ENCODE data around the gene PUSL1. TPM values are rescaled to one million over a fixed set of nuclear protein-coding genes. Genes with fewer than 3 reads are reported as not detected.

The PUSL1 gene
- total and polyA plus RNA-seq, 2 of the 13 experiments (the other 11 are each of a cell fraction or from before 2014, with no cell fraction given) = 8.3 to 22.2 TPM

GRCh38 chr1:1273512-1274298 lies 34.7 kb upstream of the PUSL1 start, which contains the start of gene UBE2J2 (continued):
- peak; percentile 31; the same call in 1 of the 2 replicates for TF ChIP-seq ZNF607 (CRISPR knock-in tag; IDR thresholded peaks at IDR 0.05; ENCODE audit: borderline replicate concordance)
- TF ChIP-seq ZNF629 (CRISPR knock-in tag; conservative IDR thresholded peaks at IDR 0.05) = no peak; the same call in 1 of the 2 replicates
- no peak for TF ChIP-seq MEF2D (CRISPR knock-in tag; IDR thresholded peaks at IDR 0.05)
- TF ChIP-seq ZFP62 (CRISPR knock-in tag; IDR thresholded peaks at IDR 0.05) = no peak
- no peak for TF ChIP-seq ZNF367 (CRISPR knock-in tag; IDR thresholded peaks at IDR 0.05; ENCODE audit: borderline replicate concordance)
- TF ChIP-seq ISL2 (CRISPR knock-in tag; IDR thresholded peaks at IDR 0.05) = no peak; the same call in 1 of the 2 replicates
- no peak for TF ChIP-seq NR2F6 (IDR thresholded peaks at IDR 0.05)
- TF ChIP-seq NR2F6 (CRISPR knock-in tag; IDR thresholded peaks at IDR 0.05) = peak; percentile 23; the same call in 1 of the 2 replicates
- TF ChIP-seq KAT7 (CRISPR knock-in tag; IDR thresholded peaks at IDR 0.05; ENCODE audit: borderline replicate concordance) = no peak
- TF ChIP-seq TFDP1 (CRISPR knock-in tag; IDR thresholded peaks at IDR 0.05; ENCODE audit: borderline replicate concordance) = peak; percentile 72; the same call in 1 of the 2 replicates
- peak; percentile 72; the same call in 1 of the 2 replicates for TF ChIP-seq ARNTL (CRISPR knock-in tag; IDR thresholded peaks at IDR 0.05)
- no peak for TF ChIP-seq ZNF605 (CRISPR knock-in tag; IDR thresholded peaks at IDR 0.05)
- no peak for TF ChIP-seq ZBTB37 (CRISPR knock-in tag; IDR thresholded peaks at IDR 0.05)
- TF ChIP-seq KMT2B (CRISPR knock-in tag; IDR thresholded peaks at IDR 0.05) = peak; percentile 34; the same call in 1 of the 2 replicates
- no peak for TF ChIP-seq ZNF530 (CRISPR knock-in tag; IDR thresholded peaks at IDR 0.05; ENCODE audit: low read depth)
- peak; percentile 48; the same call in 1 of the 2 replicates for TF ChIP-seq SNAPC2 (CRISPR knock-in tag; IDR thresholded peaks at IDR 0.05)
- no peak for TF ChIP-seq NCOA1 (CRISPR knock-in tag; IDR thresholded peaks at IDR 0.05)
- no peak for TF ChIP-seq ELK4 (CRISPR knock-in tag; IDR thresholded peaks at IDR 0.05; ENCODE audit: borderline replicate concordance)
- peak; percentile 71; the same call in 1 of the 2 replicates for TF ChIP-seq SAP130 (CRISPR knock-in tag; IDR thresholded peaks at IDR 0.05; ENCODE audit: low read depth)
- TF ChIP-seq ZHX1 (CRISPR knock-in tag; IDR thresholded peaks at IDR 0.05; ENCODE audit: low read depth) = no peak
- no peak for TF ChIP-seq CBX2 (IDR thresholded peaks at IDR 0.05; ENCODE audit: low read depth, low read length)
- TF ChIP-seq CBX2 (CRISPR knock-in tag; IDR thresholded peaks at IDR 0.05; ENCODE audit: low read depth) = no peak
- peak; percentile 55; the same call in 1 of the 2 replicates for TF ChIP-seq ZNF280B (CRISPR knock-in tag; IDR thresholded peaks at IDR 0.05; ENCODE audit: borderline replicate concordance)

Measured in HepG2 (cell line).